RWPE2 (cell line): ENCODE results near the gene KIAA1755.

ENCODE experiments used
- ATAC-seq: fragments of 200-7000 bp; cut with Tn5 transposase; 3 replicates; pipeline ENCODE4 v1.9.1; 2021; ENCODE audit warnings: low read depth
- DNase-seq: peaks from one replicate; pipeline ENCODE4 v3.0.0-alpha.2; 2020; ENCODE audit warnings: low spot score
- H3K27ac ChIP-seq: fragments of 450-650 bp; 2 replicates; pipeline ENCODE4 v1.5.1; 2017; ENCODE audit warnings: mild to moderate bottlenecking; ENCODE audit not compliant: poor library complexity, severe bottlenecking
- H3K27me3 ChIP-seq: fragments of 250-450 bp; sonication (Bioruptor Pico); 2 replicates; pipeline ENCODE4 v1.5.1; 2021; ENCODE audit warnings: mild to moderate bottlenecking, moderate library complexity; ENCODE audit not compliant: insufficient read depth, poor library complexity, severe bottlenecking
- H3K36me3 ChIP-seq: fragments of 250-450 bp; sonication (Bioruptor Pico); 2 replicates; pipeline ENCODE4 v1.5.1; 2020; ENCODE audit warnings: low read depth, mild to moderate bottlenecking, moderate library complexity
- H3K4me1 ChIP-seq: fragments of 250-450 bp; sonication (Bioruptor Pico); 2 replicates; pipeline ENCODE4 v1.5.1; 2021; ENCODE audit warnings: mild to moderate bottlenecking, moderate library complexity; ENCODE audit not compliant: insufficient read depth, poor library complexity, severe bottlenecking
- H3K4me3 ChIP-seq: fragments of 250-450 bp; sonication (Bioruptor Pico); 2 replicates; pipeline ENCODE4 v1.5.1; 2021; ENCODE audit warnings: mild to moderate bottlenecking, moderate library complexity; ENCODE audit not compliant: severe bottlenecking
- H3K9me3 ChIP-seq: fragments of 250-450 bp; sonication (Bioruptor Pico); 2 replicates; pipeline ENCODE4 v1.5.1; 2021; ENCODE audit warnings: mild to moderate bottlenecking, moderate library complexity; ENCODE audit not compliant: severe bottlenecking
- TF ChIP-seq, protein P1 (sequence below): fragments of 450-650 bp; IDR thresholded peaks from one replicate; pipeline ENCODE4 v1.5.1; 2017; ENCODE audit warnings: mild to moderate bottlenecking, moderate library complexity; ENCODE audit not compliant: poor library complexity, severe bottlenecking

Gene KIAA1755

DNA sequence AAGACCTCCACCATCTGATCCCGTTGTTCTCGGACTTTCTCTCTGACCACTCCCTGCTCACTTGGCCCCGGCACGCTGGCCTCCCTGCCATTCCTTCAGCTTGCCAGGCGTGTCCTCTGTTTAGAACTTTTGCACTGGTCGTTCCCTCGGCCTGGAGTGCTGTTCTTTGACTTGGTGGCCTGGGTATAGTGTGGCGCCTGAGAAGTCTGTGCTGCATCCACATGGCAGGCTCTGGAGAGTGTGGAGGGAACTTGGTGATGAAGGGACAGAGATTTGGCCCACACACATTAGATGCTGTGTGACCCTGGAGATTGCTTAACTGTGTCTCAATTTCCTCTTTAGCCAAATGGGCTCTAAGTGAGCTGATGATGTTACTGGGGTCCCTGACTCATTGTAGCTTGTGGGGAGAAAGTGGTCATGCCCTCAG lies 82.5 kb downstream of the KIAA1755 start:
- Histone ChIP-seq H3K27ac (peak overlapping the region; percentile 0), H3K4me1 (peaks cover 12% of the 10 kb centered on the region), H3K4me3 (no peak overlapping the region), H3K9me3 (no peaks in the 10 kb centered on the region), H3K36me3 (no peaks in the 10 kb centered on the region), H3K27me3 (no peaks in the 10 kb centered on the region)
- DNase-seq = no peak
- no peak for ATAC-seq
- TF ChIP-seq, protein P1, sequence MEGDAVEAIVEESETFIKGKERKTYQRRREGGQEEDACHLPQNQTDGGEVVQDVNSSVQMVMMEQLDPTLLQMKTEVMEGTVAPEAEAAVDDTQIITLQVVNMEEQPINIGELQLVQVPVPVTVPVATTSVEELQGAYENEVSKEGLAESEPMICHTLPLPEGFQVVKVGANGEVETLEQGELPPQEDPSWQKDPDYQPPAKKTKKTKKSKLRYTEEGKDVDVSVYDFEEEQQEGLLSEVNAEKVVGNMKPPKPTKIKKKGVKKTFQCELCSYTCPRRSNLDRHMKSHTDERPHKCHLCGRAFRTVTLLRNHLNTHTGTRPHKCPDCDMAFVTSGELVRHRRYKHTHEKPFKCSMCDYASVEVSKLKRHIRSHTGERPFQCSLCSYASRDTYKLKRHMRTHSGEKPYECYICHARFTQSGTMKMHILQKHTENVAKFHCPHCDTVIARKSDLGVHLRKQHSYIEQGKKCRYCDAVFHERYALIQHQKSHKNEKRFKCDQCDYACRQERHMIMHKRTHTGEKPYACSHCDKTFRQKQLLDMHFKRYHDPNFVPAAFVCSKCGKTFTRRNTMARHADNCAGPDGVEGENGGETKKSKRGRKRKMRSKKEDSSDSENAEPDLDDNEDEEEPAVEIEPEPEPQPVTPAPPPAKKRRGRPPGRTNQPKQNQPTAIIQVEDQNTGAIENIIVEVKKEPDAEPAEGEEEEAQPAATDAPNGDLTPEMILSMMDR = no peak

DNA sequence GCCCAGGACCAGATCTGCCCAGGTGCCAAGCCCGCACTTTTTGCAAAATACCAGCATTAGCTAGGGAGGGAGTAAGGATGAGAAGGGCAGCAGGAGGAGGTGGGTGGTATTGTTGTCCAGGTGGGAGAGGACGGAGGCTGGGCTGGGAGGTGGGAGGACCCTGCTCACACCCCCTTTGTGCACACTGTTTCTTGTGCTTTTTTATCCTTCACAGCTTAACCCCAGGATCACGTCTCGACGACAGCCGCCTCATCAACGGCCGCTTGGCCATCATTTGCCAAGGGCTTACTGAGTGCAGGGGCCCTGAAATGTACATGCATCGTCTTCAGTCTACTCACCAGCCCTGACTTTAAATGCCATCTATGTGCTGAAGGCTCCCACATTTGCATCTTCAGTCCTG lies 83.3 kb downstream of the KIAA1755 start:
- no peaks in the 10 kb centered on the region for H3K36me3 ChIP-seq
- H3K27ac ChIP-seq = peak overlapping the region; percentile 0
- H3K4me1 ChIP-seq = peaks cover 17% of the 10 kb centered on the region
- DNase-seq = no peak
- no peaks in the 10 kb centered on the region for H3K9me3 ChIP-seq
- H3K4me3 ChIP-seq = no peak overlapping the region
- no peaks in the 10 kb centered on the region for H3K27me3 ChIP-seq
- no peak for ATAC-seq
- TF ChIP-seq, protein P1 = no peak

DNA sequence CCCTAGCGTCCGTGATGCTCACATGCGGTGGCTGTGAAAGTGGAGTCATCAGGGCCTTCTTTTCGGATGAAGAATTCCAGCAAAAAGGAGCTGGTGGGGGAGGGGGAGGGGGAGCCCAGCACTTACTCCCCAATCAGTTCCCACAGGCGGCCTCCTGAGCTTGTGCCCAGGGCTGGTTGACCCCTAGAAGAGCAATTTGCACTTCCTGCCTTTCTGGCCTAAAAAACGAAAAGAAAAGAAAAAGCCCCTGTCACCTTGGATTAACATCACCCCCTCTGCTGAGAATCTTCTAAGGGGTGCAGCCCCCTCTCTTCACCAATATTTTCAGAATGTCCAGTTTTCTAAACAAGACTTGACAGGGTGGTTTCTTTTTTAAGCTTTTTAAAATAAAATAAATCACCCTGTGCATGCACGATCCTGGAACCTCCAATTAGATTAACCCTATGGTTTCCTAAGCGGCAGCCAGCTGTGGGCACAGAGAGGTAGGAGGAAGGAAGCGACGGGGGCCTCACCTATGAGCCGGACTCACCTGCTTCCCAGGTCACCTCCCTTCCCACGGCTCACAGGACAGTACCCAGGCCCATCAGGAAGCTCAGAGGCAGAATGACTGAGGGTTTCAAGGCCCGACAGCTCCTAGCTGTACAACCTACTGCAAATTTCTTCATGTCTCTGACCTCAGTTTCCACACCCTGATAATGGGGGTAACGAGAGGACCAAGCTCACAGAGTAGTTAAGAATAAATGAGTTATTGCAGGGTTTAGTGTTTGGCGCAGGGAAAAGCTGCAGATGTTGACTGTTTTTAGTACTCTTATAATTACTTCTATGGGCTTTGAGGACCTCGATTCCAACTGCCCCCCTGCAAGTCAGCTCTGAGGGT lies 85.0 kb downstream of the KIAA1755 start:
- no peak for ATAC-seq

DNA sequence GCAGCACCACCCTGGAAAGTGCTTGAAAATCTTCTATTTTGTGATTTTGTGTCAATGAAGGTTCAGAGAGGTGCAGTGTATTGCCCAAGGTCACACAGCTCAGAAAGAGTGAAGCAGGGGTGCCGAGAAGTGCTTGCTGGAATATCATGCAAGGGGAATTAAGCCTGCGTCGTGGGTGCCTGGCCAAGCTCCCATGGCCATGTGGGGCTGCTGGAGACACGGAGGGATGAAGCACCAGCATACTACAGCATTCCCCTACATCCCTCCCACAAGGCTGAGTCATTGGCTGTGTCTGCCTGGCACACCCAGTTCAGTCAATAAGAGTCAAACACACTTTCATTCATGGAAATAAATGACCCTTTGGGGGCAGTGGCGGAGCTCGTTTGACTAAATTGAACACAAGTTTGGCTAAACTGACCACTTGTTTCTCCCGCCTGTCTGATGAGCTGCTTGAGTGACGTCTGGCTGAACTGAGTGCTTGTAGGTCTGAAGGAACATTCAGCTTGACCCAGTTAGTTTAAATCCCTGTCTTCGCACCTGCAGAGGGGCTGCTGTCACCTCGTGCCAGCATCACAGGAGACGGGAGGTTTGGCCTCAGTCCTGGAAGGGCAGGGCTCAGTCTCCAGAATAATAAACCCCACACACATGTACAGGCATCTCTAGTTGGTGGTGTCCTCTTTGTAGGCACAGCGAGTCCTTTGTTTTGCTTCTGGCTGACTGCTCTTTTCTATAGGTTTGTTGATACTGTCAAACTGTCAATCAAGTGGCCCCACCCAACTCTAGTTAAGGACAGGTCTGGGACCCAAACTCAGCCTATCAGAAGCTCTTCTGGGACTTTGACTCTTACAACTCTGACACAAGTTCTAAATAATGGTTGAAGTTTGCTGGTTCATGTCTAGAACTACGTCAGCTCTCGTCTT lies 87.0 kb downstream of the KIAA1755 start:
- Histone ChIP-seq H3K27ac (peak overlapping the region; percentile 97), H3K4me1 (peaks cover 35% of the 10 kb centered on the region), H3K4me3 (no peak overlapping the region), H3K36me3 (no peaks in the 10 kb centered on the region), H3K9me3 (no peaks in the 10 kb centered on the region), H3K27me3 (no peaks in the 10 kb centered on the region)
- DNase-seq (peak; percentile 99), ATAC-seq (peak; percentile 94)
- TF ChIP-seq, protein P1 = peak; percentile 97

More for the DNA sequence above, 85.0 kb downstream of the KIAA1755 start:
- TF ChIP-seq, protein P1 = no peak
- Histone ChIP-seq H3K9me3 (no peaks in the 10 kb centered on the region), H3K4me1 (peaks cover 23% of the 10 kb centered on the region), H3K4me3 (no peak overlapping the region), H3K27me3 (no peaks in the 10 kb centered on the region), H3K27ac (peak overlapping the region; percentile 97), H3K36me3 (no peaks in the 10 kb centered on the region)
- DNase-seq = no peak
